LNCaP clone FGC (cell line): ENCODE measurements around the gene CCDC85B.

Source experiments
- DNase-seq: peaks from one replicate; pipeline ENCODE4 v3.0.0-alpha.2; 2011; ENCODE audit warnings: low read depth
- H3K4me3 ChIP-seq: 2 replicates; pipeline ENCODE4 v1.5.1; 2011; ENCODE audit warnings: mild to moderate bottlenecking, low read depth, low read length, control low read depth
- CTCF ChIP-seq: IDR thresholded peaks from 2 replicates; pipeline ENCODE4 v1.5.1; 2012; ENCODE audit warnings: mild to moderate bottlenecking; ENCODE audit not compliant: control insufficient read depth, insufficient read depth; ENCODE audit errors: extremely low read depth

Gene CCDC85B

GRCh38 chr11:65921033-65921555, 30.6 kb downstream of the CCDC85B start:
- no peak for DNase-seq
- peak overlapping the region; percentile 80 for H3K4me3 ChIP-seq
- no peak for TF ChIP-seq CTCF

- no peak overlapping the region for H3K4me3 ChIP-seq
- TF ChIP-seq CTCF: no peak
- no peak for DNase-seq
Measured at GRCh38 chr11:65921876-65922275, 31.4 kb downstream of the CCDC85B start.

GRCh38 chr11:65922565-65922964, 32.1 kb downstream of the CCDC85B start:
- no peak for TF ChIP-seq CTCF
- no peak for DNase-seq
- H3K4me3 ChIP-seq: no peak overlapping the region

- H3K4me3 ChIP-seq: no peak overlapping the region
- no peak for DNase-seq
- TF ChIP-seq CTCF: no peak
Measured at GRCh38 chr11:65925397-65925796, 34.9 kb downstream of the CCDC85B start.

- no peak for TF ChIP-seq CTCF
- DNase-seq: no peak
- H3K4me3 ChIP-seq: no peak overlapping the region
Measured at GRCh38 chr11:65927904-65928397, 37.5 kb downstream of the CCDC85B start.

- no peak for DNase-seq
- H3K4me3 ChIP-seq: no peak overlapping the region
- TF ChIP-seq CTCF: no peak
Measured at GRCh38 chr11:65928667-65929066, 38.2 kb downstream of the CCDC85B start.
